ENCODE data around the gene IRF3.

GRCh38 chr19:49689133-49690078 is 23.7 kb upstream of the IRF3 start, which contains the start of gene ADM5:
- peak in 2 of 3 experiments; percentile 2 to 48 for TF ChIP-seq CTCF (IDR thresholded peaks at IDR 0.05)
- TF ChIP-seq POLR2A (IDR thresholded peaks at IDR 0.05): no peak
